ENCODE data around the gene NUP210. TPM values are rescaled to one million over a fixed set of nuclear protein-coding genes. Genes with fewer than 3 reads are reported as not detected.

The NUP210 gene
- total and polyA plus RNA-seq, 2 of the 13 experiments (the other 11 are each of a cell fraction or from before 2014, with no cell fraction given): 31.6 to 35.2 TPM

DNA sequence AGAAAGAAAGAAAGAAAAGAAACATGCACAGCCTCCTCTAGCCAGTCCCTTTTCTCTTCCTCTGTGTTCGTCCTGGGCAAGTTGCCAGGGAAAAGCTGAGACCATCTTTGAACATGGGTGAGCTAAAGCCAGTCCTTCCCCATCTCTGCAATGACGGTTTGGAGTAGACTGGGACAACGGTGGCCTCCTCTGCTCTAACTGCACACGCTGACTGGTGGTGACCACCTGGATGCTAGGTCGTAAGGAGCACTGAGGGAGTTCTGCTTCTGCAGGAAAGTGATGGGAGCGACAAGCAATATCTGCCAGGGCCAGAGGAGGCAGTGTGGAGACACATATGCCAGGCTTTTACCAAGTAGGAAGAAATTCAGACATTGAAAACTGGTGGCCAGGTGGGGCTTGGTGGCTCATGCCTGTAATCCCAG, 111.7 kb downstream of the NUP210 start (continued):
- TF ChIP-seq HES4 (CRISPR knock-in tag; IDR thresholded peaks at IDR 0.05; ENCODE audit: borderline replicate concordance) (no peak), RAD21 (CRISPR knock-in tag; IDR thresholded peaks at IDR 0.05) (peak; percentile 47; the same call in 1 of the 2 replicates), ZNF224 (CRISPR knock-in tag; IDR thresholded peaks at IDR 0.05) (no peak), ZNF160 (CRISPR knock-in tag; IDR thresholded peaks at IDR 0.05) (no peak), MXI1 (IDR thresholded peaks at IDR 0.05; ENCODE audit: borderline replicate concordance, low read depth, low read length) (no peak), ZNF264 (CRISPR knock-in tag; IDR thresholded peaks at IDR 0.05) (no peak), ZBTB4 (CRISPR knock-in tag; IDR thresholded peaks at IDR 0.05; ENCODE audit: borderline replicate concordance) (no peak), ZEB1 (IDR thresholded peaks at IDR 0.05; ENCODE audit: insufficient replicate concordance, low read depth) (no peak), KDM5B (CRISPR knock-in tag; IDR thresholded peaks at IDR 0.05; ENCODE audit: borderline replicate concordance) (no peak), ZNF512 (CRISPR knock-in tag; IDR thresholded peaks at IDR 0.05) (no peak), IRF1 (CRISPR knock-in tag; IDR thresholded peaks at IDR 0.05; ENCODE audit: low read depth) (no peak), RBM39 (IDR thresholded peaks at IDR 0.05; ENCODE audit: low read depth, low read length, poor library complexity, severe bottlenecking) (no peak), FOXA3 (CRISPR knock-in tag; IDR thresholded peaks at IDR 0.05) (no peak), PBX2 (CRISPR knock-in tag; IDR thresholded peaks at IDR 0.05) (no peak), ZNF333 (CRISPR knock-in tag; IDR thresholded peaks at IDR 0.05; ENCODE audit: borderline replicate concordance) (no peak), ZNF3 (CRISPR knock-in tag; IDR thresholded peaks at IDR 0.05) (no peak), MLXIP (CRISPR knock-in tag; IDR thresholded peaks at IDR 0.05; ENCODE audit: borderline replicate concordance) (no peak), KDM2A (CRISPR knock-in tag; IDR thresholded peaks at IDR 0.05; ENCODE audit: borderline replicate concordance, low read depth) (0 out of 2 replicates have a peak, but pooled peaks have one; percentile 18)
- TF ChIP-seq, protein P1, sequence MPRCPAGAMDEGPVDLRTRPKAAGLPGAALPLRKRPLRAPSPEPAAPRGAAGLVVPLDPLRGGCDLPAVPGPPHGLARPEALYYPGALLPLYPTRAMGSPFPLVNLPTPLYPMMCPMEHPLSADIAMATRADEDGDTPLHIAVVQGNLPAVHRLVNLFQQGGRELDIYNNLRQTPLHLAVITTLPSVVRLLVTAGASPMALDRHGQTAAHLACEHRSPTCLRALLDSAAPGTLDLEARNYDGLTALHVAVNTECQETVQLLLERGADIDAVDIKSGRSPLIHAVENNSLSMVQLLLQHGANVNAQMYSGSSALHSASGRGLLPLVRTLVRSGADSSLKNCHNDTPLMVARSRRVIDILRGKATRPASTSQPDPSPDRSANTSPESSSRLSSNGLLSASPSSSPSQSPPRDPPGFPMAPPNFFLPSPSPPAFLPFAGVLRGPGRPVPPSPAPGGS (CRISPR knock-in tag; IDR thresholded peaks at IDR 0.05): no peak

Data from HepG2 (cell line).